ENCODE measurements around the gene SIL1.

DNA sequence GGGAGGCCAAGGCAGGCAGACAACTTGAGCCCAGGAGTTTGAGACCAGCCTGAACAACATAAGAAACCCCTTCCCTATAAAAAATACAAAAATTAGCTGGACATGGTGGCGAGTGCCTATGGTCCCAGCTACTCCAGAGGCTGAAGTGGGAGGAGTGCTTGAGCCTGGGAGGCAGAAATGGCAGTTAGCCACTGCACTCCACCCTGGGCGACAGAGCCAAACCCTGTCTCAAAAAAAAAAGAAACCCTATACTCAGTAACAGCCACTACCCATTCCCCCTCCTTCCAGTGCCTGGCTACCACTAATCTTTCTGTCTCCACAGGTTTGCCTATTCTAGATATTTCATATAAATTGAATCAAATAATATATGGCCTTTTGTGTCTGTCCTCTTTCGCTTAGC is 14.3 kb upstream of the SIL1 start:
- TF ChIP-seq POLR2AphosphoS5 (IDR thresholded peaks at IDR 0.05) (no peak), POLR2A (IDR thresholded peaks at IDR 0.05) (no peak)
